HG03460 (cell line): ENCODE results near the gene ZNF362.
A peak's percentile ranks its signal among the peaks of the same experiment; 100 is the strongest.
"Not testable (repeated sequence)": the region's sequence is repeated elsewhere in the genome, so short reads cannot be mapped to it uniquely, and the experiment has no call there.

Experiments used
- ATAC-seq: cut with Tn5 transposase; IDR thresholded peaks from one replicate; pipeline ENCODE4 v1.9.1; 2021; ENCODE audit not compliant: unreplicated experiment

ZNF362 gene

GRCh38 chr1:33282791-33283190 is 26.5 kb downstream of the ZNF362 start:
- ATAC-seq: no peak

- no peak for ATAC-seq
These were observed 27.8 kb downstream of the ZNF362 start for GRCh38 chr1:33284049-33284448.

- ATAC-seq: no peak
These were observed 30.3 kb downstream of the ZNF362 start for GRCh38 chr1:33286451-33287185.

- ATAC-seq: no peak
These were observed 31.0 kb downstream of the ZNF362 start for GRCh38 chr1:33287317-33287716.

- no peak for ATAC-seq
These were observed 32.9 kb downstream of the ZNF362 start for GRCh38 chr1:33288976-33289857.

- ATAC-seq: no peak
These were observed 33.5 kb downstream of the ZNF362 start for GRCh38 chr1:33289858-33290154.

GRCh38 chr1:33290615-33291014 is 34.3 kb downstream of the ZNF362 start:
- ATAC-seq: not testable (repeated sequence)

GRCh38 chr1:33292726-33293340 is 36.5 kb downstream of the ZNF362 start:
- ATAC-seq: no peak

- ATAC-seq: no peak
These were observed 38.0 kb downstream of the ZNF362 start for GRCh38 chr1:33294071-33295010.

- ATAC-seq: no peak
These were observed 38.7 kb downstream of the ZNF362 start for GRCh38 chr1:33295023-33295422.

GRCh38 chr1:33295450-33296081 is 39.3 kb downstream of the ZNF362 start:
- peak; percentile 73 for ATAC-seq

GRCh38 chr1:33296082-33296458 is 39.8 kb downstream of the ZNF362 start:
- ATAC-seq: no peak

- ATAC-seq: no peak
These were observed 40.5 kb downstream of the ZNF362 start for GRCh38 chr1:33296824-33297223.

- ATAC-seq: no peak
These were observed 41.8 kb downstream of the ZNF362 start for GRCh38 chr1:33297911-33298622.

GRCh38 chr1:33298623-33299277 is 42.5 kb downstream of the ZNF362 start:
- no peak for ATAC-seq

GRCh38 chr1:33299461-33300155 is 43.3 kb downstream of the ZNF362 start:
- no peak for ATAC-seq

GRCh38 chr1:33300673-33301072 is 44.4 kb downstream of the ZNF362 start:
- ATAC-seq: no peak

GRCh38 chr1:33301273-33301984 is 45.1 kb downstream of the ZNF362 start:
- ATAC-seq: no peak
